Kidney glomerular epithelial cell (primary cell): Measurements from ENCODE around the gene POF1B.

Source experiments
- DNase-seq: peaks from one replicate; lab custom pipeline; 2025; lab: John Stamatoyannopoulos, UW

Gene POF1B

GRCh38 chrX:85243761-85244449 is 135.6 kb downstream of the POF1B start, which contains the start of the genes SATL1 and ZNF711:
TSS of gene SATL1 (minus strand) at chrX:85243779. CDS start at chrX:85108968, 134,811 bp downstream.
TSS of gene ZNF711 (plus strand) at chrX:85243991. CDS start at chrX:85247573, 3,582 bp downstream.
- DNase-seq, result no peak

- DNase-seq, result no peak
These were observed 136.3 kb downstream of the POF1B start for GRCh38 chrX:85243155-85243554.
